Measurements from ENCODE around the gene KCTD15. TPM values are rescaled to one million over a fixed set of nuclear protein-coding genes. Genes with fewer than 3 reads are reported as not detected.
A peak's percentile ranks its signal among the peaks of the same experiment; 100 is the strongest.

Gene KCTD15
- total RNA-seq, 1 experiment from 2014 or later: 59.9 TPM

DNA sequence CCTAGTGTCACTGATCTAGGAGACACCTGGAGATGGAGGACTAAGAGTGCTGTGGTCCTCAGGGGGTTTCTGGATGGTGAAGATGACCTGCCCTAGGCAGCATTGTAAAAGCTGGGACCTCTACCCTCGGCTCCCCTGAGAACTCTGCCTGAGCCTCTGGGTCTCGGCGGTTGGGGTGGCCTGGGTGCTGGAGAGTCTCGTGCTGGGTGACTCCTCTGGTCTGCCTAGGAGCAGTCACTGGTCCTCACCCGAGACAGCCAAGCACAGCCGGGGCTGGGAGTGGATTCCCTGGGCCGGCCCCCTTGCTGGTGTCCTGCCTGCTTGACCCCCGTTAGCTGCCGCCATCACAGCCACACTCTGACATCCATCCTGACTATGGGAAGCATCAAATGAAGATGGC lies 6.7 kb downstream of the KCTD15 start:
- Histone ChIP-seq H3K27ac (ENCODE audit: insufficient read length, low read depth, low read length) (no peak overlapping the region), H3K4me2 (ENCODE audit: insufficient read depth, insufficient read length, low read length) (no peak overlapping the region), H2BK120ac (ENCODE audit: low read depth, low read length, poor library complexity, severe bottlenecking) (no peak overlapping the region), H4K20me1 (ENCODE audit: control insufficient read depth, insufficient read depth, insufficient read length) (peaks cover 2% of the 10 kb centered on the region), H3K18ac (ENCODE audit: insufficient read length, low read depth, low read length) (no peak overlapping the region), H2BK12ac (ENCODE audit: insufficient read length, low read depth, low read length) (no peak overlapping the region), H2AFZ (ENCODE audit: low read length) (no peak overlapping the region), H4K91ac (ENCODE audit: insufficient read length, low read depth, low read length) (no peak overlapping the region), H3K14ac (ENCODE audit: insufficient read depth, low read length) (no peak overlapping the region), H4K5ac (ENCODE audit: insufficient read length, low read depth, low read length) (no peak overlapping the region), H2BK5ac (ENCODE audit: insufficient read length, low read length) (no peak overlapping the region), H3T11ph (ENCODE audit: low read length) (no peak overlapping the region), H3K56ac (ENCODE audit: insufficient read length, low read depth, low read length) (no peak overlapping the region), H3K9ac (ENCODE audit: extremely low read depth, insufficient read length, low read length) (no peak overlapping the region), H3K23ac (ENCODE audit: insufficient read length, low read depth, low read length) (no peak overlapping the region), H3K23me2 (ENCODE audit: insufficient read length, low read depth, low read length, poor library complexity, severe bottlenecking) (peaks cover 3% of the 10 kb centered on the region), H4K8ac (replicated peaks; ENCODE audit: insufficient read length, low read depth, low read length) (no peak overlapping the region), H2BK20ac (ENCODE audit: low read depth, low read length, poor library complexity, severe bottlenecking) (no peak overlapping the region), H3K79me1 (ENCODE audit: insufficient read depth, low read depth, low read length, poor library complexity, severe bottlenecking) (no peaks in the 10 kb centered on the region), H3K4me1 (ENCODE audit: insufficient read depth, low read length) (peaks cover 5% of the 10 kb centered on the region; the same call in 1 of the 2 replicates), H2BK15ac (ENCODE audit: low read depth, low read length) (no peak overlapping the region), H3K4ac (ENCODE audit: low read depth, low read length) (no peak overlapping the region), H3K79me2 (ENCODE audit: insufficient read depth, low read length) (no peaks in the 10 kb centered on the region), H3K27me3 (ENCODE audit: insufficient read depth, low read length) (no peaks in the 10 kb centered on the region), H3K9me3 (ENCODE audit: control insufficient read depth, low read depth, low read length) (no peaks in the 10 kb centered on the region), H2AK5ac (ENCODE audit: insufficient read length, low read length) (no peak overlapping the region)
- Mint-ChIP-seq H3K27me3 (ENCODE audit: low read depth) (no peaks in the 10 kb centered on the region; the same call in 1 of the 2 replicates), H3K9me3 (no peaks in the 10 kb centered on the region), H3K36me3 (ENCODE audit: insufficient read depth in 1 of 3, low read depth in 3 of 3) (peaks cover 28 to 86% (median 70%) of the 10 kb centered on the region in 3 experiments; a peak in 6 of 7 replicates), H3K4me1 (peaks cover 20 to 28% of the 10 kb centered on the region in 2 experiments), H3K27ac (peak overlapping the region in 2 of 3 experiments; percentile 51 to 80; a peak in 2 of 7 replicates), H3K4me3 (no peak overlapping the region)
- no peak for DNase-seq
- WGBS (ENCODE audit: extremely low coverage, insufficient read length, low lambda C conversion rate): no CpG with 5 or more reads among the region's 9 CpGs
- TF ChIP-seq, protein P1, sequence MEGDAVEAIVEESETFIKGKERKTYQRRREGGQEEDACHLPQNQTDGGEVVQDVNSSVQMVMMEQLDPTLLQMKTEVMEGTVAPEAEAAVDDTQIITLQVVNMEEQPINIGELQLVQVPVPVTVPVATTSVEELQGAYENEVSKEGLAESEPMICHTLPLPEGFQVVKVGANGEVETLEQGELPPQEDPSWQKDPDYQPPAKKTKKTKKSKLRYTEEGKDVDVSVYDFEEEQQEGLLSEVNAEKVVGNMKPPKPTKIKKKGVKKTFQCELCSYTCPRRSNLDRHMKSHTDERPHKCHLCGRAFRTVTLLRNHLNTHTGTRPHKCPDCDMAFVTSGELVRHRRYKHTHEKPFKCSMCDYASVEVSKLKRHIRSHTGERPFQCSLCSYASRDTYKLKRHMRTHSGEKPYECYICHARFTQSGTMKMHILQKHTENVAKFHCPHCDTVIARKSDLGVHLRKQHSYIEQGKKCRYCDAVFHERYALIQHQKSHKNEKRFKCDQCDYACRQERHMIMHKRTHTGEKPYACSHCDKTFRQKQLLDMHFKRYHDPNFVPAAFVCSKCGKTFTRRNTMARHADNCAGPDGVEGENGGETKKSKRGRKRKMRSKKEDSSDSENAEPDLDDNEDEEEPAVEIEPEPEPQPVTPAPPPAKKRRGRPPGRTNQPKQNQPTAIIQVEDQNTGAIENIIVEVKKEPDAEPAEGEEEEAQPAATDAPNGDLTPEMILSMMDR (conservative IDR thresholded peaks at IDR 0.05): no peak

Measured in H9 (cell line).